Measurements from ENCODE around the gene MFRP.

MFRP gene

GRCh38 chr11:119319136-119319699 is 27.3 kb downstream of the MFRP start:
- no peak for DNase-seq (ENCODE audit: extremely low read depth in 1 of 2, low read depth in 1 of 2)

- no peak for DNase-seq (ENCODE audit: extremely low read depth in 1 of 2, low read depth in 1 of 2)
Observed at GRCh38 chr11:119318240-119319135, 28.0 kb downstream of the MFRP start.

GRCh38 chr11:119317592-119318239 is 28.8 kb downstream of the MFRP start:
- no peak for DNase-seq (ENCODE audit: extremely low read depth in 1 of 2, low read depth in 1 of 2)

GRCh38 chr11:119316729-119317591 is 29.5 kb downstream of the MFRP start, which contains the start of gene MCAM:
Gene MCAM, minus strand, starts transcription at chr11:119317130. Its CDS starts 29 bp downstream, at chr11:119317101.
- DNase-seq (ENCODE audit: extremely low read depth in 1 of 2, low read depth in 1 of 2): no peak

- DNase-seq (ENCODE audit: extremely low read depth in 1 of 2, low read depth in 1 of 2): no peak
Observed at GRCh38 chr11:119316016-119316728, 30.3 kb downstream of the MFRP start.

- DNase-seq (ENCODE audit: extremely low read depth in 1 of 2, low read depth in 1 of 2): no peak
Observed at GRCh38 chr11:119315131-119316015, 31.1 kb downstream of the MFRP start.

GRCh38 chr11:119314726-119315125 is 31.8 kb downstream of the MFRP start:
- DNase-seq (ENCODE audit: extremely low read depth in 1 of 2, low read depth in 1 of 2): no peak

GRCh38 chr11:119310682-119311052 is 35.8 kb downstream of the MFRP start:
- DNase-seq (ENCODE audit: extremely low read depth in 1 of 2, low read depth in 1 of 2): no peak

GRCh38 chr11:119309953-119310681 is 36.4 kb downstream of the MFRP start:
- DNase-seq (ENCODE audit: extremely low read depth in 1 of 2, low read depth in 1 of 2): no peak

- DNase-seq (ENCODE audit: extremely low read depth in 1 of 2, low read depth in 1 of 2): no peak
Observed at GRCh38 chr11:119309411-119309810, 37.1 kb downstream of the MFRP start.

GRCh38 chr11:119307974-119308373 is 38.5 kb downstream of the MFRP start:
- DNase-seq (ENCODE audit: extremely low read depth in 1 of 2, low read depth in 1 of 2): no peak

GRCh38 chr11:119307219-119307618 is 39.3 kb downstream of the MFRP start:
- no peak for DNase-seq (ENCODE audit: extremely low read depth in 1 of 2, low read depth in 1 of 2)

GRCh38 chr11:119306373-119306890 is 40.1 kb downstream of the MFRP start:
- DNase-seq (ENCODE audit: extremely low read depth in 1 of 2, low read depth in 1 of 2): no peak

- DNase-seq (ENCODE audit: extremely low read depth in 1 of 2, low read depth in 1 of 2): no peak
Observed at GRCh38 chr11:119305556-119306372, 40.7 kb downstream of the MFRP start.

- no peak for DNase-seq (ENCODE audit: extremely low read depth in 1 of 2, low read depth in 1 of 2)
Observed at GRCh38 chr11:119303227-119303718, 43.2 kb downstream of the MFRP start.

- DNase-seq (ENCODE audit: extremely low read depth in 1 of 2, low read depth in 1 of 2): no peak
Observed at GRCh38 chr11:119300198-119300964, 46.1 kb downstream of the MFRP start.

GRCh38 chr11:119299416-119299815 is 47.1 kb downstream of the MFRP start:
- DNase-seq (ENCODE audit: extremely low read depth in 1 of 2, low read depth in 1 of 2): no peak
